A673 (cell line): ENCODE measurements around the gene PRRG4. TPM values are rescaled to one million over a fixed set of nuclear protein-coding genes. Genes with fewer than 3 reads are reported as not detected.

Experiments used
- BruUV-seq: library from RNA; stranded (reverse); fragments of 400-500 nt; replicated peaks from 2 replicates; lab custom pipeline; 2021; lab: Mats Ljungman, UMichigan
- CTCF ChIA-PET: fragments of 300-600 bp; sonication (Branson Sonifier 250); formaldehyde crosslinking; loops from one replicate; lab custom pipeline; 2022; ENCODE audit warnings: antibody characterized with exemption; lab: Charles Lee
- POLR2A ChIA-PET: fragments of 300-600 bp; sonication (Branson Sonifier 250); formaldehyde crosslinking; loops from one replicate; lab custom pipeline; 2022; ENCODE audit warnings: antibody characterized with exemption; ENCODE audit not compliant: low non-redundant PET; lab: Charles Lee
- DNase-seq: peaks from one replicate; pipeline ENCODE4 v3.0.0-alpha.2; 2015; ENCODE audit warnings: low spot score
- H3K27ac ChIP-seq: fragments of 200-600 bp; sonication (generic); 2 replicates; pipeline ENCODE4 v1.5.1; 2016; ENCODE audit warnings: mixed run types, low read depth, mild to moderate bottlenecking, mixed read lengths, antibody characterized with exemption, low read length; ENCODE audit not compliant: poor library complexity, severe bottlenecking
- H3K27me3 ChIP-seq: fragments of 200-600 bp; sonication (generic); replicated peaks from 2 replicates; pipeline ENCODE4 v1.6.1; 2017; ENCODE audit warnings: mixed run types, low read depth, mild to moderate bottlenecking, mixed read lengths, antibody characterized with exemption, low read length; ENCODE audit not compliant: insufficient read depth, poor library complexity
- H3K36me3 ChIP-seq: fragments of 200-600 bp; sonication (generic); 2 replicates; pipeline ENCODE4 v1.6.1; 2016; ENCODE audit warnings: mixed run types, mild to moderate bottlenecking, mixed read lengths, antibody characterized with exemption, low read length; ENCODE audit not compliant: insufficient read depth, poor library complexity, severe bottlenecking
- H3K4me1 ChIP-seq: fragments of 200-600 bp; sonication (generic); 2 replicates; pipeline ENCODE4 v1.6.1; 2017; ENCODE audit warnings: mixed run types, mild to moderate bottlenecking, mixed read lengths, antibody characterized with exemption, low read length; ENCODE audit not compliant: insufficient read depth, poor library complexity, severe bottlenecking
- H3K4me3 ChIP-seq: fragments of 200-600 bp; sonication (generic); 2 replicates; pipeline ENCODE4 v1.5.1; 2016; ENCODE audit warnings: low read depth, mixed run types, mild to moderate bottlenecking, mixed read lengths, low read length; ENCODE audit not compliant: poor library complexity, severe bottlenecking
- H3K9me3 ChIP-seq: fragments of 200-600 bp; sonication (generic); 2 replicates; pipeline ENCODE4 v1.6.1; 2016; ENCODE audit warnings: mixed run types, low read depth, mild to moderate bottlenecking, mixed read lengths, antibody characterized with exemption, low read length; ENCODE audit not compliant: poor library complexity, severe bottlenecking
- EZH2 ChIP-seq: fragments of 200-600 bp; sonication (generic); IDR thresholded peaks from 2 replicates; pipeline ENCODE4 v1.6.1; 2017; ENCODE audit warnings: borderline replicate concordance, low read depth, mild to moderate bottlenecking, mixed read lengths, antibody characterized with exemption, low read length; ENCODE audit not compliant: poor library complexity, severe bottlenecking
- intact Hi-C: fragments of 100-400 bp; cut with micrococcal nuclease; formaldehyde crosslinking; loops from one replicate; pipeline ENCODE4 v1.10.0; 2022; ENCODE audit not compliant: unreplicated experiment
- total RNA-seq: library from RNA; stranded (reverse); gene quantifications from 2 replicates; pipeline ENCODE4 v1.2.3, GENCODE V29; 2021
- TF ChIP-seq, protein P1 (sequence below): fragments of 300-800, 200-600 bp; sonication (generic); conservative IDR thresholded peaks from 2 replicates; pipeline ENCODE4 v1.5.1; 2017; ENCODE audit warnings: low read depth, mild to moderate bottlenecking, antibody characterized with exemption, low read length, moderate library complexity, mixed read lengths

Gene PRRG4
- total RNA-seq, 1 experiment from 2014 or later = 3.8 TPM

- no peaks in the 10 kb centered on the region for H3K27me3 ChIP-seq
- POLR2A ChIA-PET = interaction anchor here (0.6 kb wide), 1 partner anchor 224 kb away, joined by 3 read pairs; no protein-coding TSS in a partner anchor
- CTCF ChIA-PET = no interaction called here
- intact Hi-C loops = no loop called here
- H3K9me3 ChIP-seq = no peaks in the 10 kb centered on the region
- DNase-seq = no peak
- H3K4me3 ChIP-seq = peak overlapping the region; percentile 60
- H3K27ac ChIP-seq = no peak overlapping the region
- H3K4me1 ChIP-seq = peaks cover 22% of the 10 kb centered on the region
- no TSS peak for BruUV-seq
- no peak for TF ChIP-seq EZH2
- TF ChIP-seq, protein P1, sequence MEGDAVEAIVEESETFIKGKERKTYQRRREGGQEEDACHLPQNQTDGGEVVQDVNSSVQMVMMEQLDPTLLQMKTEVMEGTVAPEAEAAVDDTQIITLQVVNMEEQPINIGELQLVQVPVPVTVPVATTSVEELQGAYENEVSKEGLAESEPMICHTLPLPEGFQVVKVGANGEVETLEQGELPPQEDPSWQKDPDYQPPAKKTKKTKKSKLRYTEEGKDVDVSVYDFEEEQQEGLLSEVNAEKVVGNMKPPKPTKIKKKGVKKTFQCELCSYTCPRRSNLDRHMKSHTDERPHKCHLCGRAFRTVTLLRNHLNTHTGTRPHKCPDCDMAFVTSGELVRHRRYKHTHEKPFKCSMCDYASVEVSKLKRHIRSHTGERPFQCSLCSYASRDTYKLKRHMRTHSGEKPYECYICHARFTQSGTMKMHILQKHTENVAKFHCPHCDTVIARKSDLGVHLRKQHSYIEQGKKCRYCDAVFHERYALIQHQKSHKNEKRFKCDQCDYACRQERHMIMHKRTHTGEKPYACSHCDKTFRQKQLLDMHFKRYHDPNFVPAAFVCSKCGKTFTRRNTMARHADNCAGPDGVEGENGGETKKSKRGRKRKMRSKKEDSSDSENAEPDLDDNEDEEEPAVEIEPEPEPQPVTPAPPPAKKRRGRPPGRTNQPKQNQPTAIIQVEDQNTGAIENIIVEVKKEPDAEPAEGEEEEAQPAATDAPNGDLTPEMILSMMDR = no peak
- no peaks in the 10 kb centered on the region for H3K36me3 ChIP-seq
Observed at GRCh38 chr11:32830796-32831195, 1.1 kb downstream of the PRRG4 start.

DNA sequence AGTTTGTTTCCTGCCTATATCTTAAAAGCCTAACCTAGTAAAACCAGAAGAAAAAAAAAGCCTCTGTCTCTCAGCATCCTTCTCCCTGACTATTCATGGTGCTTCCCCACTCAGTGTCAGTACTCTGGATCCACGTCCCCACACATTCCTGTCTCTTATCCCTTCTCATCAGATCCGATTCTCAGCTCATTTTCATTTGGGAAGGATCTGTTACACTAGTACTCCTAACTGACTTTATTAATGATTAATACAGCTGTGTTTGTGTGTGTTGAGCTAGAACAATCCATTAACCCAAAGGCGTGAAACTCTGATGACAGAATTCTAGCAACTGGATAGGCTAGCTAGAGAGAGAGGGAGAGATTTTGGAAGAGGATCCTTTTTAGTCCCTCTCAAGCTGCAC is 1.5 kb downstream of the PRRG4 start:
- ChIA-PET POLR2A (interaction anchor here (0.6 kb wide), 1 partner anchor 225 kb away, joined by 3 read pairs; no protein-coding TSS in a partner anchor), CTCF (no interaction called here)
- BruUV-seq = TSS peak; percentile 65
- intact Hi-C loops = no loop called here
- Histone ChIP-seq H3K27me3 (no peaks in the 10 kb centered on the region), H3K9me3 (no peaks in the 10 kb centered on the region), H3K4me1 (peaks cover 22% of the 10 kb centered on the region), H3K36me3 (no peaks in the 10 kb centered on the region), H3K4me3 (no peak overlapping the region), H3K27ac (no peak overlapping the region)
- TF ChIP-seq, protein P1 = no peak
- no peak for TF ChIP-seq EZH2
- no peak for DNase-seq

GRCh38 chr11:32833921-32834320 is 4.2 kb downstream of the PRRG4 start:
- POLR2A ChIA-PET = no interaction called here

More at GRCh38 chr11:32833921-32834320, 4.2 kb downstream of the PRRG4 start:
- intact Hi-C loops = no loop called here
- no TSS peak for BruUV-seq
- TF ChIP-seq, protein P1 = no peak
- no peak for TF ChIP-seq EZH2
- Histone ChIP-seq H3K4me1 (peaks cover 29% of the 10 kb centered on the region), H3K9me3 (no peaks in the 10 kb centered on the region), H3K27me3 (no peaks in the 10 kb centered on the region), H3K27ac (no peak overlapping the region), H3K36me3 (no peaks in the 10 kb centered on the region), H3K4me3 (no peak overlapping the region)
- no peak for DNase-seq
- CTCF ChIA-PET = no interaction called here
